GM19463 (cell line): ENCODE results near the gene MAMSTR.

Experiments
- ATAC-seq: cut with Tn5 transposase; IDR thresholded peaks from one replicate; pipeline ENCODE4 v1.9.1; 2021; ENCODE audit warnings: mild to moderate bottlenecking, moderate library complexity; ENCODE audit not compliant: unreplicated experiment

The MAMSTR gene

GRCh38 chr19:48665786-48666185 lies 53.7 kb downstream of the MAMSTR start:
- no peak for ATAC-seq

- ATAC-seq = no peak
Observed at GRCh38 chr19:48664476-48664875, 55.0 kb downstream of the MAMSTR start.

- ATAC-seq = no peak
Observed at GRCh38 chr19:48663667-48664066, 55.9 kb downstream of the MAMSTR start.
